ENCODE results near the gene MYCT1.
"Not testable (repeated sequence)": the region's sequence is repeated elsewhere in the genome, so short reads cannot be mapped to it uniquely, and the experiment has no call there.

MYCT1 gene, protein sequence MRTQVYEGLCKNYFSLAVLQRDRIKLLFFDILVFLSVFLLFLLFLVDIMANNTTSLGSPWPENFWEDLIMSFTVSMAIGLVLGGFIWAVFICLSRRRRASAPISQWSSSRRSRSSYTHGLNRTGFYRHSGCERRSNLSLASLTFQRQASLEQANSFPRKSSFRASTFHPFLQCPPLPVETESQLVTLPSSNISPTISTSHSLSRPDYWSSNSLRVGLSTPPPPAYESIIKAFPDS

DNA sequence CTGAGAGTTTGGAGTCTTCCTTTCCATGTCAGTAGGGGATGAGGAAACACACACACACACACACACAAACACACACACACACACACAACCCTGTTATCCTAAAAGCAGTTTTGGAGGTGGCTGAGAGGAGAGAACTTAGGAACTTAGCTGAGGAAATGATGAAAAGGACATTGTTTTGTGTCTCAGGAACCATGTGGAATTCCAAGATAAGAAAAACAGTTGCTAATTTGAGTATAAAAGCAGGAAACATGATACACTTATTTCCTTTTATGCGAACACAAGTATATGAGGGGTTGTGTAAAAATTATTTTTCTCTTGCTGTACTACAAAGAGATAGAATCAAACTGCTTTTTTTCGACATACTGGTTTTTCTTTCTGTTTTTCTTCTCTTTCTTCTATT is at the start of gene MYCT1:
MYCT1 (plus strand) TSS at position 264 of the 400 bp plus-strand sequence; CDS start at position 270, 6 bp downstream.
- Histone ChIP-seq H3K36me3 (ENCODE audit: insufficient read depth, low read length) (no peaks in the 10 kb centered on the region), H3K9ac (ENCODE audit: low read depth, low read length) (no peak within 1 kb of the TSS), H3K9me3 (ENCODE audit: control insufficient read depth, insufficient read depth, low read length) (no peaks in the 10 kb centered on the region), H3K4me1 (ENCODE audit: insufficient read depth, low read length) (peaks cover 7% of the 10 kb centered on the region; the same call in 1 of the 2 replicates)

DNA sequence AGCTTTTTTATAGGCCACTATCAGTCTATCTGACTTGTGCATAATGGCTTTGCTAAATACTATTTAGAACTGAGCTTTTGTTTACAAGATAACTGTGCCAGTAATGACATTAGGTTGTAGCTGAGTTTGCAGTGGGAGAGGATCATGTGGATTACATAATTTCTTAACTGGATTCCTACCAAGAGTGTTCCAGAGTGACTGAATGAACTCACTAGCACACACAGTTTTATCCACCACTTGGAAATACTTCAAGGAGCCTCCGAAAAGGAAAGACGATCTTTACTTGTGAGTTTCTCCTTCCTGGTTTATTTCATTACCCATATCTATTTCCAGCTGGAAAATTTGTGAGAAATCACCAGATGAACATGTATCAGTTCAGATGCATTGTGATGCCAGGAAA is 49.6 kb upstream of the MYCT1 start:
- Histone ChIP-seq H3K9ac (ENCODE audit: low read depth, low read length) (no peak overlapping the region), H3K36me3 (ENCODE audit: insufficient read depth, low read length) (no peaks in the 10 kb centered on the region), H3K4me1 (ENCODE audit: insufficient read depth, low read length) (0 out of 2 replicates have a peak, but pooled peaks cover 7% of the 10 kb centered on the region), H3K9me3 (ENCODE audit: control insufficient read depth, insufficient read depth, low read length) (no peaks in the 10 kb centered on the region)

DNA sequence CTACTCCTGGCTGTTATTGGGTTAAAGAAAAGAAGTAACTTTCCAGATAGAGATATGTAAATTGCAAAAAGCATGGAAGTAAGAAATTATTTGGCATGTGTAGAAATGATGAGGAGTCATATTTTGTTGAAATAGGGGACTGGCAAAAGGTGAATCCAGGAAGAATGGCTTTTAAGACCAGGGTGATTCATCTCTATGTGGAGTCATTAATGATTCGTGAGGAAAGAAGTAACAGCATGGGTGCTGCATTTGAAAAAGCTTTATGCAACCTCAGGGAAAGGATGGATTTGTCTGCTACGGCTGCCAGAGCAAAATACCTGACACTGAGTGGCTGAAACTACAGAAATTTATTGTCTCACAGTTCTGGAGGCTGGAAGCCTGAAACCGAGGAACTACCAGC is 45.7 kb upstream of the MYCT1 start:
- no peaks in the 10 kb centered on the region for H3K9me3 ChIP-seq (ENCODE audit: control insufficient read depth, insufficient read depth, low read length)
- 0 out of 2 replicates have a peak, but pooled peaks cover 7% of the 10 kb centered on the region for H3K4me1 ChIP-seq (ENCODE audit: insufficient read depth, low read length)
- no peaks in the 10 kb centered on the region for H3K36me3 ChIP-seq (ENCODE audit: insufficient read depth, low read length)
- no peak overlapping the region for H3K9ac ChIP-seq (ENCODE audit: low read depth, low read length)

DNA sequence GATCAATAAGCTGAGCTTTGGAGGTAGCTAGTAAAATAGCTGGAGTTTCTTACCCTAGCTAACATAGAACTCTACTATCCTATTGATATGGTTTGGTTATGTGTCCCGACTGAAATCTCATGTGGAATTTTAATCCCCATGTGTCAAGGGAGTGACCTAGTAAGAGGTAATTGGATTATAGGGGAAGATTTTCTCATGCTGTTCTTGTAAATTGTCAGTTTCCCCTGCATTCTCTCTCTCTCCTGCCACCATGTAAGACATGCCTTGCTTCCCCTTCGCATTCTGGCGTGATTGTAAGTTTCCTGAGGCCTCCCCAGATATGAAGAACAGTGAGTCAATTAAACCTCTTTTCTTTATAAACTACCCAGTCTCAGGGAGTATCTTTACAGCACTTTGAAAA is 35.9 kb upstream of the MYCT1 start:
- no peak overlapping the region for H3K9ac ChIP-seq (ENCODE audit: low read depth, low read length)
- no peaks in the 10 kb centered on the region for H3K9me3 ChIP-seq (ENCODE audit: control insufficient read depth, insufficient read depth, low read length)
- no peaks in the 10 kb centered on the region for H3K36me3 ChIP-seq (ENCODE audit: insufficient read depth, low read length)
- no peaks in the 10 kb centered on the region for H3K4me1 ChIP-seq (ENCODE audit: insufficient read depth, low read length)

DNA sequence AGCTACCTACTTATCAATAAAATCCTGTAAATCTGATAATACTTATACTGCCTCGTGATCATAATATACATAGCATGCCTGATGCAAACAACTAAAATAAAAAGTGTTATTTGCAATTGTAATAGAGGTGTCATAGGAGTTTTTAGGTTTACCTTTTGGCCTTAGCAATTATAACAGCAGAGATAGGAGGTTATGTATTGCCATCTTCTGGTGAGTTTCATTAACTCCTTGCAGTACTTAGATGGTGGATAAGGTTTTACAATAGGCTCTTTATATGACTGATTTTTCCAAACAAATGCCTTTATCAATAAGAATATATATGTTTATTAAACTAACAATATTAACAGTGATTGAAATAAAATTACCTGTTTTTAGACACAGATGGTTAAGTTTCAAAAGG is 27.8 kb upstream of the MYCT1 start:
- no peak overlapping the region for H3K9ac ChIP-seq (ENCODE audit: low read depth, low read length)
- H3K9me3 ChIP-seq (ENCODE audit: control insufficient read depth, insufficient read depth, low read length): no peaks in the 10 kb centered on the region
- no peaks in the 10 kb centered on the region for H3K36me3 ChIP-seq (ENCODE audit: insufficient read depth, low read length)
- no peaks in the 10 kb centered on the region; the same call in 1 of the 2 replicates for H3K4me1 ChIP-seq (ENCODE audit: insufficient read depth, low read length)

DNA sequence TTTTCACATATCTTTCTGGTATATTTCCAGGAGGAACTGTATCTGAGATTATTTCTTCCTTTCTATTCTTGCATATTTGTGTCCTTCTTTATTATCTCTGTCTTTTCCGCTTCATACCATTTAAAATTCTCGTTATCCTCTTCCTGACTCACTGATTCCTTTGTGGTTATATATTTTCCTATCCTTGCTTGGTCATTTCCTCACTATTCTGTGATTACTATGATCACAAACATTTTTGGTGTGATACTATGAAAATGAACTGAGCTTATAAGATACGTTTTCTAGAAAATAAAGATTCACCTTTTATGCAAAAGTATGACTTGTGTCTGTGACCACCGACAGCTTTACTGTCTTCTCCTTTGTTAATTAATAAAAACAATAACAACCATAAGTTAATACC is 26.5 kb upstream of the MYCT1 start:
- Histone ChIP-seq H3K36me3 (ENCODE audit: insufficient read depth, low read length) (no peaks in the 10 kb centered on the region), H3K9ac (ENCODE audit: low read depth, low read length) (no peak overlapping the region), H3K9me3 (ENCODE audit: control insufficient read depth, insufficient read depth, low read length) (no peaks in the 10 kb centered on the region), H3K4me1 (ENCODE audit: insufficient read depth, low read length) (no peaks in the 10 kb centered on the region; the same call in 1 of the 2 replicates)

DNA sequence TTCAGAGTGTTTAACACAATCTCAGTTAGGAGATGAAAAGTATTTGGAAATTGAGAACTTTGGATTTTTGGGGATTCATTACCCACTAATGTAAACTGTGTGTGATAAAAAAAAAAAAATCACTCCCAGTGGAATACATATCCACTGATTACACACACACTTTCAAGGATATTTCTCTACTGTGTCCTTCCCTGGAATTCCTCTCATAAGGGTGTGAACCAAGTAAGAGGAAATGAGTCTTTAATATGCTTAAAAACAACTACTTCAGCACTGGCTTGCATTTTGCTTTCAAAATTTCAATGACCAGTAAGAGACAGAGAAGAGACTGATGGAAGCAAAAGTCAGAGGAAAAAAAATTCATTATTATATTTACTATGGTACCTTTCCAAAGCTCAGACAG is 24.5 kb upstream of the MYCT1 start:
- Histone ChIP-seq H3K9me3 (ENCODE audit: control insufficient read depth, insufficient read depth, low read length) (no peaks in the 10 kb centered on the region), H3K9ac (ENCODE audit: low read depth, low read length) (no peak overlapping the region), H3K4me1 (ENCODE audit: insufficient read depth, low read length) (peaks cover 5% of the 10 kb centered on the region; the same call in 1 of the 2 replicates), H3K36me3 (ENCODE audit: insufficient read depth, low read length) (no peaks in the 10 kb centered on the region)

DNA sequence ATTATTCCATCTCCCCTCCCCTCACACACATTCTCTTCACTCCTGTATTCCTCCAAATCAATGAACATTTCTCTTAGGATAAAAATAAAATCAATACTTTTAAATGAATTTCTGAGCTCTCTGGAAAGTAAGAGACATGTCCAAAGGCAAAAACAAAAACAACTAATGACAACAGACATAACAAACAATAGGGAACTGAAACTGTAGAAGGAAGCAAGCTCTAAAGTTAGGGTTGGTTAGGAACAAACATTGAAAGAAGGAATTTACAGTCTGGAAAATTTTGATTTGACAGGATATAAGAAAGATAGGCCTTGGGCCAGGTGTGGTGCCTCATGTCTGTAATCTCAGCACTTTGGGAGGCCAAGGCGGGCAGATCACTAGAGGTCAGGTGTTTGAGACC is 17.5 kb upstream of the MYCT1 start:
- Histone ChIP-seq H3K9ac (ENCODE audit: low read depth, low read length) (no peak overlapping the region), H3K9me3 (ENCODE audit: control insufficient read depth, insufficient read depth, low read length) (no peaks in the 10 kb centered on the region), H3K4me1 (ENCODE audit: insufficient read depth, low read length) (peaks cover 26% of the 10 kb centered on the region), H3K36me3 (ENCODE audit: insufficient read depth, low read length) (no peaks in the 10 kb centered on the region)

DNA sequence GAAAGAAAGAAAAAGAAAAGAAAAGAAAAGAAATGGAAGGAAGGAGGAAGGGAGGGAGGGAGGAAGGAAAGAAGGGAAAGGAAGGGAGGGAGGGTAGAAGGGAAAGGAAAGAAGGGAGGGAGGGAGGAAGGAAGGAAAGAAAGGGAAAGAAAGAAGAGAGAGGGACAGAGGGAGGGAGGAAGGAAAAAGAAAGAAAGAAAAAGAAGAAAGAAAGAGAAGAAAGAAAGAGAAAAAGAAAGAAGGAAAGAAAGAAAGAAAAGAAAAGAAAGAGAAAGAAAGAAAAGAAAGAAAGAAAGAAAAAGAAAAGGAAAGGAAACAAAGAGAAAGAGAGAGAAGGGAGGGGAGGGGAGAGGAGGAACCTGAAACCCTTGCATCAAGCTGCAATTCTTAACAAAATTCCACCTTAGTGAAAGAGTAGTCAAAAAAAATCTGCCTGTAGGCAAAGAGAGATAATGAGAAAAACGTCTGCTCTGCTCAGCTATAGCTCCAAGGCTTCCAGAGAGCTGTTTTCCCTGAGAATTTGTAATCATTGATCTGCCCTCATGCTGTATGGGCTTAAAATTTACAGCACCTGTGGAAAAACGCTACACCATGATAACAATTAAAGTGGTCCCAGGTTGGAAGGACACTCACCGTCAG is 16.7 kb upstream of the MYCT1 start:
- Histone ChIP-seq H3K4me1 (ENCODE audit: insufficient read depth, low read length) (peaks cover 26% of the 10 kb centered on the region), H3K9me3 (ENCODE audit: control insufficient read depth, insufficient read depth, low read length) (no peaks in the 10 kb centered on the region), H3K36me3 (ENCODE audit: insufficient read depth, low read length) (no peaks in the 10 kb centered on the region), H3K9ac (ENCODE audit: low read depth, low read length) (no peak overlapping the region)

DNA sequence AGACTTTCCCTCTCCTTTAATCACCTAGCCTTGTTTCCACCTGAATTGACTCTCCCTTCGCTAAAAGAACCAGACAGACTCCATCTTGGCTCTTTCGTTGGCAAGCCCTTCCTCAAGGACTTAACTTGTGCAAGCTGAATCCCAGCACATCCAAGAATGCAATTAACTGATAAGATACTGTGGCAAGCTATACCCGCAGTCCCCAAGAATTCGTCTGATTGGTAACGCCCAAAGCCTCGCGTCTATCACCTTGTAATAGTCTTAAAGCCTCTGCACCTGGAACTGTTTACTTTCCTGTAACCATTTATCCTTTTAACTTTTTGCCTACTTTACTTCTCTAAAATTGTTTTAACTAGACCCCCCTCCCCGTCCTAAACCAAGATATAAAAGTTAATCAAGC is 15.6 kb upstream of the MYCT1 start:
- Histone ChIP-seq H3K9me3 (ENCODE audit: control insufficient read depth, insufficient read depth, low read length) (no peaks in the 10 kb centered on the region), H3K9ac (ENCODE audit: low read depth, low read length) (no peak overlapping the region), H3K4me1 (ENCODE audit: insufficient read depth, low read length) (peaks cover 21% of the 10 kb centered on the region), H3K36me3 (ENCODE audit: insufficient read depth, low read length) (no peaks in the 10 kb centered on the region)

DNA sequence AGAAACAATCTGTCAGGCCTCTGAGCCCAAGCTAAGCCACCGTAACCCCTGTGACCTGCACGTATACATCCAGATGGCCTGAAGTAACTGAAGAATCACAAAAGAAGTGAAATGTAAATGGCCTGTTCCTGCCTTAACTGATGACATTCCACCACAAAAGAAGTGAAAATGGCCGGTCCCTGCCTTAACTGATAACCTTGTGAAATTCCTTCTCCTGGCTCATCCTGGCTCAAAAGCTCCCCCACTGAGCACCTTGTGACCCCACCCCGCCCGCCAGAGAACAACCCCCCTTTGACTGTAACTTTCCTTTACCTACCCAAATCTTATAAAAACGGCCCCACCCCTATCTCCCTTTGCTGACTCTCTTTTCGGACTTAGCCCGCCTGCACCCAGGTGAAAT is 14.8 kb upstream of the MYCT1 start:
- not testable (repeated sequence) for H3K36me3 ChIP-seq (ENCODE audit: insufficient read depth, low read length); H3K9ac ChIP-seq (ENCODE audit: low read depth, low read length); H3K9me3 ChIP-seq (ENCODE audit: control insufficient read depth, insufficient read depth, low read length)
- peaks cover 21% of the 10 kb centered on the region for H3K4me1 ChIP-seq (ENCODE audit: insufficient read depth, low read length)

DNA sequence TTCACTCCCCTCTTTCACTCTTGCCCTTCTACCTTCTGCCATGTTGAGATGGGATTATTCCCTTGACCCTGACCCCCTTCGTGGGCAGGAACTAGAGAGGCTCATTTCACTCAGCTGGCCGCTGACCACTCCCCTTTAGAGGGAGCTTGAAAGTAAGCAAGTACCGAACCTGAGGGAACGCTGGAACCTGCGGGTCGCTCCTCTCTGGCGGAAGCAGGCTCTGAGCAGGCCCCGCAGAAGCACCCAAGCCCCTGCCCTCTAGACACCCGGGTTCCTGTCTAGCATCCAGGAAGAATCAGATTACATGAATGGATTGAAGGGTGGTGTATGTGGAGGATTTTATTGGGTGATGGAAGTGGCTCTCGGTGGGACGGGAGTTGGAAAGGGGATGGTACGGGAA is 11.9 kb upstream of the MYCT1 start:
- H3K36me3 ChIP-seq (ENCODE audit: insufficient read depth, low read length): no peaks in the 10 kb centered on the region
- H3K9me3 ChIP-seq (ENCODE audit: control insufficient read depth, insufficient read depth, low read length): no peaks in the 10 kb centered on the region
- peaks cover 20% of the 10 kb centered on the region for H3K4me1 ChIP-seq (ENCODE audit: insufficient read depth, low read length)
- H3K9ac ChIP-seq (ENCODE audit: low read depth, low read length): no peak overlapping the region

DNA sequence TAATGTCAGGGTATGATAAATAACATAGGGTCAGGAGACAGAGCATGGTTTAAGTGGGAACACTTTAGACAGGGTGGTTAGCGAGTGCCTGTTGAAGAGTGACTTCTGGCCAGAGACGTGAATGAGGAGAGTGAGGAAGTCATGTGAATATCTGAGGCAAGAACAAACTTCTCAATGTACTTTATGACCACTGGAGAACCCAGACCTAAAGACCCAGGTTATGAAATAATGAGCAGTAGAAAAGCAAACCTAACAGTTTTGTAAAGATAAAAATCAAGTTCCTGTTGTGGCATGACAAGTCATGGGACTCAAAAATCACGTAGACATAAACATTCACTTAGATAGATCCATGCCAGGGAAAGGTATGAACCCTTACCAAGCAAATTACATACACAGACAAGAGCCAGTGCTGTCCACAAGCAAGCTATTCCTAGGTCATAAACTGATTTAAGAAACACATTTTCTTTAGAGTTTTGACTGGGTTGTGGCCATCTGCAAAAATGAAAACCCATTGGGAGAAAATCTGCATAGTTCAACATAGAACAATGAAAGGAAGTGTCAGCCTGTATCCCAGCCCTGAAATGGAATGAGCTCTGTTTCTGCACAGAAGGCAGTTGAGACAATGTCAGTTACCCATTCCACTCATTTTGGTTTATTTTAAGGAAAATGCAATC is 2.2 kb upstream of the MYCT1 start:
- H3K9me3 ChIP-seq (ENCODE audit: control insufficient read depth, insufficient read depth, low read length): no peaks in the 10 kb centered on the region
- no peaks in the 10 kb centered on the region for H3K4me1 ChIP-seq (ENCODE audit: insufficient read depth, low read length)

DNA sequence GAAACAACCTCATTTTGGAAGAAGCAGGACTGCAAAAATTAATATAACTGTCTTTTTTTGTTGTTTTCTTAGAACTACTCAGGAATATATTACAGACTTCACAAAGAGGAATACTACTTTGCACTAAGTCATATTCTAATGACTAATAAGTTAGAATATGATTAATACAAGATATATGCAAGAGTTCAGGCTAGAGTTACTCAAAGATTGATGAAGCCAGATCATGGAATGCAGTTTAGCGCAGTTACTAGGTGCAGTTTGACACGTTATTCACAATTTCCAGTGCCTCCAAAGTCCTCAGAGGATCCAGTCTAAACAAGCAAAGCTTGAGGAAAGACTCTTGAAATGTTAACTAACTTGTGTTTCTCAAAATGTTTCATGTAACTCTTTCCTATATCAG is 1.2 kb upstream of the MYCT1 start:
- no peak overlapping the region for H3K9ac ChIP-seq (ENCODE audit: low read depth, low read length)
- H3K36me3 ChIP-seq (ENCODE audit: insufficient read depth, low read length): no peaks in the 10 kb centered on the region
- peaks cover 7% of the 10 kb centered on the region; the same call in 1 of the 2 replicates for H3K4me1 ChIP-seq (ENCODE audit: insufficient read depth, low read length)
- H3K9me3 ChIP-seq (ENCODE audit: control insufficient read depth, insufficient read depth, low read length): no peaks in the 10 kb centered on the region

More for the DNA sequence above, 2.2 kb upstream of the MYCT1 start:
- no peak overlapping the region for H3K9ac ChIP-seq (ENCODE audit: low read depth, low read length)
- no peaks in the 10 kb centered on the region for H3K36me3 ChIP-seq (ENCODE audit: insufficient read depth, low read length)

DNA sequence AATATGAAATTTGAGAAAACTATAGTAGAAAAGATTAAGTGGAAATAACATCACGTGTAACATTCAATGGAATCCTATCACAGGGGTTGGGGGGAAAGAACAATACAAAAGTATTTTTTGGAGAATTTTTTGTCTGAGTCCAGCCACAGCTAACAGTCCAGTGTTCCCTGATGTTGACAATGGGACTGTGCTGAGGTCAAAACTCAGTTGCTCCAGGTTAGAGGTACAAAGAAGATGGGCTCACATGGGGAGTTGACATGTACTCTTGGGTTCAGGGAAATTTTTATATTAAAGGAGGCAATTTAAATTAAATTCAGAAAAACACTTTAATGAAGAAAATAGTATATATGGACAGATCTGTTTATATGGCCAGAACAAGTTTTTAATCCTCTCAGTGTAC is 995 bp downstream of the MYCT1 start:
- H3K4me1 ChIP-seq (ENCODE audit: insufficient read depth, low read length): peaks cover 7% of the 10 kb centered on the region; the same call in 1 of the 2 replicates
- H3K36me3 ChIP-seq (ENCODE audit: insufficient read depth, low read length): no peaks in the 10 kb centered on the region
- H3K9ac ChIP-seq (ENCODE audit: low read depth, low read length): no peak overlapping the region
- H3K9me3 ChIP-seq (ENCODE audit: control insufficient read depth, insufficient read depth, low read length): no peaks in the 10 kb centered on the region

Measured in ES-I3 (cell line).